HAP-1 (cell line): ENCODE results near the gene PACRG.

Source experiments
- DNase-seq, 2 experiments: peaks; one replicate each; pipeline ENCODE4 v3.0.0-alpha.2; 2016 to 2020; ENCODE audit warnings: low spot score in 2 of 2
- H3K27me3 ChIP-seq: fragments of 250-450 bp; sonication (Bioruptor Pico); 2 replicates; pipeline ENCODE4 v1.5.1; 2020; ENCODE audit warnings: low read depth, mild to moderate bottlenecking, moderate library complexity
- H3K36me3 ChIP-seq: fragments of 250-450 bp; sonication (Bioruptor Pico); replicated peaks from 2 replicates; pipeline ENCODE4 v1.5.1; 2020; ENCODE audit warnings: mild to moderate bottlenecking
- H3K4me1 ChIP-seq: fragments of 250-450 bp; sonication (Bioruptor Pico); 2 replicates; pipeline ENCODE4 v1.5.1; 2020; ENCODE audit warnings: mild to moderate bottlenecking
- H3K4me3 ChIP-seq: fragments of 250-450 bp; sonication (Bioruptor Pico); 2 replicates; pipeline ENCODE4 v1.5.1; 2020; ENCODE audit warnings: mild to moderate bottlenecking, moderate library complexity
- H3K9me3 ChIP-seq: fragments of 250-450 bp; sonication (Bioruptor Pico); 2 replicates; pipeline ENCODE4 v1.5.1; 2020; ENCODE audit warnings: mild to moderate bottlenecking, moderate library complexity
- in situ Hi-C: fragments of 300-500 bp; cut with MboI; formaldehyde crosslinking; loops from 3 replicates; pipeline ENCODE4 v1.14.3; 2020; ENCODE audit warnings: low sequenced_read_pairs, inconsistent platforms, mixed read lengths

Gene PACRG

GRCh38 chr6:163294734-163295133, 567.0 kb downstream of the PACRG start:
- no peak for DNase-seq
- Histone ChIP-seq H3K4me1 (no peaks in the 10 kb centered on the region), H3K27me3 (no peaks in the 10 kb centered on the region), H3K36me3 (no peaks in the 10 kb centered on the region), H3K4me3 (no peak overlapping the region), H3K9me3 (no peaks in the 10 kb centered on the region)
- in situ Hi-C loops, result no loop called here

GRCh38 chr6:163296835-163297519, 569.2 kb downstream of the PACRG start:
- no peak overlapping the region for H3K4me3 ChIP-seq
- no peak for DNase-seq
- in situ Hi-C loops, result no loop called here
- H3K27me3 ChIP-seq, result no peaks in the 10 kb centered on the region
- H3K9me3 ChIP-seq, result no peaks in the 10 kb centered on the region
- H3K4me1 ChIP-seq, result no peaks in the 10 kb centered on the region
- H3K36me3 ChIP-seq, result no peaks in the 10 kb centered on the region

GRCh38 chr6:163298079-163298830, 570.5 kb downstream of the PACRG start:
- in situ Hi-C loops, result no loop called here
- DNase-seq, result no peak
- no peaks in the 10 kb centered on the region for H3K36me3 ChIP-seq
- no peaks in the 10 kb centered on the region for H3K27me3 ChIP-seq
- no peaks in the 10 kb centered on the region for H3K4me1 ChIP-seq
- H3K4me3 ChIP-seq, result no peak overlapping the region
- no peaks in the 10 kb centered on the region for H3K9me3 ChIP-seq

GRCh38 chr6:163300838-163301237, 573.1 kb downstream of the PACRG start:
- Histone ChIP-seq H3K9me3 (no peaks in the 10 kb centered on the region), H3K27me3 (no peaks in the 10 kb centered on the region), H3K4me3 (no peak overlapping the region), H3K4me1 (no peaks in the 10 kb centered on the region), H3K36me3 (no peaks in the 10 kb centered on the region)
- in situ Hi-C loops, result no loop called here
- DNase-seq, result no peak

- H3K36me3 ChIP-seq, result no peaks in the 10 kb centered on the region
- H3K4me3 ChIP-seq, result no peak overlapping the region
- no peaks in the 10 kb centered on the region for H3K4me1 ChIP-seq
- H3K27me3 ChIP-seq, result no peaks in the 10 kb centered on the region
- in situ Hi-C loops, result no loop called here
- DNase-seq, result no peak
- no peaks in the 10 kb centered on the region for H3K9me3 ChIP-seq
Measured at GRCh38 chr6:163301726-163302635, 574.2 kb downstream of the PACRG start.

GRCh38 chr6:163302747-163303146, 575.0 kb downstream of the PACRG start:
- in situ Hi-C loops, result no loop called here

GRCh38 chr6:163306000-163306399, 578.2 kb downstream of the PACRG start:
- in situ Hi-C loops, result no loop called here
- Histone ChIP-seq H3K4me1 (no peaks in the 10 kb centered on the region), H3K4me3 (no peak overlapping the region), H3K9me3 (no peaks in the 10 kb centered on the region), H3K27me3 (no peaks in the 10 kb centered on the region), H3K36me3 (no peaks in the 10 kb centered on the region)
- no peak for DNase-seq

More at GRCh38 chr6:163302747-163303146, 575.0 kb downstream of the PACRG start:
- no peaks in the 10 kb centered on the region for H3K4me1 ChIP-seq
- DNase-seq, result no peak
- H3K9me3 ChIP-seq, result no peaks in the 10 kb centered on the region
- no peaks in the 10 kb centered on the region for H3K36me3 ChIP-seq
- H3K27me3 ChIP-seq, result no peaks in the 10 kb centered on the region
- no peak overlapping the region for H3K4me3 ChIP-seq

- no peak for DNase-seq
- in situ Hi-C loops, result no loop called here
- no peaks in the 10 kb centered on the region for H3K36me3 ChIP-seq
- H3K9me3 ChIP-seq, result no peaks in the 10 kb centered on the region
- H3K4me1 ChIP-seq, result no peaks in the 10 kb centered on the region
- no peaks in the 10 kb centered on the region for H3K27me3 ChIP-seq
- no peak overlapping the region for H3K4me3 ChIP-seq
Measured at GRCh38 chr6:163308629-163309440, 581.1 kb downstream of the PACRG start.

GRCh38 chr6:163309491-163310026, 581.8 kb downstream of the PACRG start:
- H3K27me3 ChIP-seq, result no peaks in the 10 kb centered on the region
- no peak overlapping the region for H3K4me3 ChIP-seq
- no peak for DNase-seq
- in situ Hi-C loops, result no loop called here
- H3K36me3 ChIP-seq, result no peaks in the 10 kb centered on the region
- H3K4me1 ChIP-seq, result no peaks in the 10 kb centered on the region
- H3K9me3 ChIP-seq, result no peaks in the 10 kb centered on the region

- DNase-seq, result no peak
- H3K36me3 ChIP-seq, result no peaks in the 10 kb centered on the region
- no peaks in the 10 kb centered on the region for H3K9me3 ChIP-seq
- H3K4me3 ChIP-seq, result no peak overlapping the region
- no peaks in the 10 kb centered on the region; the same call in 1 of the 2 replicates for H3K4me1 ChIP-seq
- in situ Hi-C loops, result no loop called here
- H3K27me3 ChIP-seq, result no peaks in the 10 kb centered on the region
Measured at GRCh38 chr6:163310096-163310972, 582.6 kb downstream of the PACRG start.

- Histone ChIP-seq H3K4me1 (no peaks in the 10 kb centered on the region; the same call in 1 of the 2 replicates), H3K27me3 (no peaks in the 10 kb centered on the region), H3K4me3 (no peak overlapping the region), H3K36me3 (no peaks in the 10 kb centered on the region), H3K9me3 (no peaks in the 10 kb centered on the region)
- in situ Hi-C loops, result no loop called here
- no peak for DNase-seq
Measured at GRCh38 chr6:163310973-163311383, 583.2 kb downstream of the PACRG start.

- Histone ChIP-seq H3K27me3 (no peaks in the 10 kb centered on the region), H3K4me3 (no peak overlapping the region), H3K4me1 (no peaks in the 10 kb centered on the region; the same call in 1 of the 2 replicates), H3K9me3 (no peaks in the 10 kb centered on the region), H3K36me3 (no peaks in the 10 kb centered on the region)
- in situ Hi-C loops, result no loop called here
- no peak for DNase-seq
Measured at GRCh38 chr6:163311830-163312229, 584.1 kb downstream of the PACRG start.
